SK-N-SH (cell line): ENCODE measurements around the gene CAD.

Source experiments
- CTCF ChIP-seq: fragments of 200-600 bp; sonication (generic); IDR thresholded peaks from 2 replicates; pipeline ENCODE4 v1.6.1; 2017; ENCODE audit warnings: antibody characterized with exemption, mild to moderate bottlenecking, moderate library complexity
- EP300 ChIP-seq, 2 experiments: IDR thresholded peaks; 2 replicates each; pipeline versions ENCODE4 v1.4.0 to v1.6.1; 2012; ENCODE audit warnings: borderline replicate concordance in 1 of 2, low read depth in 1 of 2, low read length in 1 of 2
- EZH2phosphoT487 ChIP-seq: fragments of 200-600 bp; sonication (generic); IDR thresholded peaks from 2 replicates; pipeline ENCODE4 v1.6.1; 2017; ENCODE audit warnings: low read depth, mixed run types, mild to moderate bottlenecking, antibody characterized with exemption, moderate library complexity, borderline replicate concordance
- JUND ChIP-seq: IDR thresholded peaks from 2 replicates; pipeline ENCODE4 v1.4.0; 2012
- MXI1 ChIP-seq: IDR thresholded peaks from 2 replicates; pipeline ENCODE4 v1.6.1; 2012; ENCODE audit warnings: mild to moderate bottlenecking, low read depth, low read length, improper control_type of control experiment
- POLR2AphosphoS5 ChIP-seq: IDR thresholded peaks from 2 replicates; pipeline ENCODE4 v1.6.1; 2012; ENCODE audit warnings: low read depth, low read length
- REST ChIP-seq: IDR thresholded peaks from 2 replicates; pipeline ENCODE4 v1.6.1; 2012; ENCODE audit warnings: mild to moderate bottlenecking, low read depth, low read length, moderate library complexity
- RXRA ChIP-seq: IDR thresholded peaks from 2 replicates; pipeline ENCODE4 v1.4.0; 2012; ENCODE audit warnings: low read depth, mild to moderate bottlenecking, borderline replicate concordance
- SIN3A ChIP-seq: IDR thresholded peaks from 2 replicates; pipeline ENCODE4 v1.6.1; 2012; ENCODE audit warnings: low read depth, mild to moderate bottlenecking, low read length, moderate library complexity, borderline replicate concordance
- USF1 ChIP-seq: IDR thresholded peaks from 2 replicates; pipeline ENCODE4 v1.4.0; 2012; ENCODE audit warnings: low read depth, borderline replicate concordance
- ZBTB33 ChIP-seq: IDR thresholded peaks from 2 replicates; pipeline ENCODE4 v1.4.0; 2012; ENCODE audit warnings: low read depth, borderline replicate concordance

- no peak for TF ChIP-seq CTCF
- no peak for TF ChIP-seq REST
- TF ChIP-seq JUND: no peak
- no peak for TF ChIP-seq EP300 (IDR thresholded peaks at IDR 0.05; ENCODE audit: borderline replicate concordance in 1 of 2, low read depth in 1 of 2, low read length in 1 of 2)
- no peak for TF ChIP-seq SIN3A
- TF ChIP-seq POLR2AphosphoS5: no peak
- no peak for TF ChIP-seq USF1
- no peak for TF ChIP-seq RXRA
- no peak for TF ChIP-seq EZH2phosphoT487
- no peak for TF ChIP-seq ZBTB33
- TF ChIP-seq MXI1: no peak
Observed at GRCh38 chr2:27185331-27186026, 31.7 kb upstream of the CAD start.
